Smooth muscle cell of the pulmonary artery (primary cell): ENCODE results near the gene FLYWCH1. TPM values are rescaled to one million over a fixed set of nuclear protein-coding genes. Genes with fewer than 3 reads are reported as not detected.

Source experiments
- total RNA-seq: library from RNA; depleted of rRNA; stranded (reverse); fragments of >200 nt; gene quantifications from 2 replicates; pipeline ENCODE4 v1.2.3, GENCODE V29; 2014

Gene FLYWCH1
- 36.4 and 89.1 TPM in 2 replicates for total RNA-seq

DNA sequence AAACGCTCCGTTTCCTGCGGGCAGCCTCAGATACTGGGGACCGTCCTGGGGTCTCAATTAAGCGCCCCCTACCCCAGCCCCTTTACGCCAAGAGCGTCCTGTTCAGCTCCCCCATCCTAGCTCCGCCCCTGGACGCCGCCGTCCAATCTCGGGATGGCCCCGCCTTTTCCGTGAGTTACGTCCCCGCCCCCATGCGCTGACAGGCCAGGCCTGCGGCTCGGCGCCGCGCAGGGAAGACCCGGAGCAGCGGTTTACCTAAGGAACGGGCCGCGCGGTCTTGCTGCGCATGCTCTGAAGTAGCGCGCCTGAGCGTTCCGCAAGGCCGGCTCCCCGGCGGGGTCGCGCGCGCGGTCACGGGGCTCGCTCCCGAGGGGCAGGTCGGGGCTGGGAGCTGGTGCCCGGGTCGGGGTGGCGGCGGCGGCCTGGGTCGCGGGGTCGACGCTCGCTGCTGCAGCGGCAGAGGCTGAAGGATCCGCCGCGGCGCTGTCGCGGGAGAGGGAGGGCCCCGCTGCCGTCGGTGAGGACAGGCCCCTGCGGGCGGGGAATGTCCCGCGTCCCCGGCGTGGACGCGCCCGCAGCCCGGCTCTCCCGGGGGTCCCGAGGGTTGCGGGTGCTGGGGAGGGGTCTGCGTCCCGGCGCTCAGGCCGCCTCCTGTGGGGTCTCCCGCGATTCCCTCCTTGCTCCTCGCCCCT lies at the start of gene FLYWCH1:
TSS of gene FLYWCH1 (plus strand) at position 294 of the 692 bp plus-strand sequence. CDS start 17,755 bp downstream, outside the sequence.

DNA sequence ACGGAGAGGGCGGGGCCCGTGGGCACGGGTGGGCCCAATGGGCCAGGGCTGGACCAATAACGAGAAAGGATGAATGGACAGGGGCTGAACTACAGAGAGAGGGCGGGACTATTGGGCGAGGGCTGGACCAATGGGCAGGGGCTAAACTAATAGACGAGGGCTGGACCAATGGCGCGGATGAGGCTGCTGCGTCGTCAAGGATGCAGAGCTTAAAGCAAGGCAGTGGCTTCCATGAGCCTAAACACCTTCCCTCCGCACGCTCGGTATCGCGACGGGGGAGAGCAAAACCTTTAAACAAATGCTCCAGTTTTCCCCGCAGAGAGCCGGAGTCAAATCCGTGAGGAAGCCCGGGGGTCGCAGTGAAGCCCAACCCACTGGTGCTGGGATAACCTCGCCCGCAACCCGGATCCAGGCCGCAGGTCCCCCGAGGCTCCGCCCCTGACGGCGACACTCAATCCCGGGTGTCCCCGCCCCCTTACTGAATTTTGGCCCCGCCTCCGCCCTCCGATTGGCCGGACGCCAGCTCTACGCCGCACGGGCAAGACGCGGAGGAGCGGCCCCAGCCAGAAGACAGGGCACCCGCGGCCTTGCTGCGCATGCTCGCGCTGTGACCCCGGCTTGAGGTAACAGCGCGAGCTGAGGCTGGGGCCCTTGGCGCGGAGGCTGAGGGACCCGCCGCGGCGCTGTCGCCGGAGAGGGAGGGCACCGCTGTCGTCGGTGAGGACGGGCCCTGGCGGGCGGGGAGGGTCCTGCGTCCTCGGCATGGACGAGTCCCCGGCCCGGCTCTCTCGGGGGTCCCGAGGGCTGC lies 28.9 kb upstream of the FLYWCH1 start, which contains the start of gene FLYWCH2:
TSS of gene FLYWCH2 (plus strand) at position 566 of the 808 bp plus-strand sequence. CDS start 13,235 bp downstream, outside the sequence.

GRCh38 chr16:2963723-2964474 lies 52.2 kb downstream of the FLYWCH1 start, which contains the start of gene KREMEN2:
Gene KREMEN2 (plus strand): TSS chr16:2964275. CDS start chr16:2964521, 246 bp downstream.

GRCh38 chr16:2968738-2969544 lies 57.2 kb downstream of the FLYWCH1 start, which contains the start of gene PAQR4:
Gene PAQR4 (plus strand): TSS chr16:2969348. CDS start chr16:2969675, 327 bp downstream.

DNA sequence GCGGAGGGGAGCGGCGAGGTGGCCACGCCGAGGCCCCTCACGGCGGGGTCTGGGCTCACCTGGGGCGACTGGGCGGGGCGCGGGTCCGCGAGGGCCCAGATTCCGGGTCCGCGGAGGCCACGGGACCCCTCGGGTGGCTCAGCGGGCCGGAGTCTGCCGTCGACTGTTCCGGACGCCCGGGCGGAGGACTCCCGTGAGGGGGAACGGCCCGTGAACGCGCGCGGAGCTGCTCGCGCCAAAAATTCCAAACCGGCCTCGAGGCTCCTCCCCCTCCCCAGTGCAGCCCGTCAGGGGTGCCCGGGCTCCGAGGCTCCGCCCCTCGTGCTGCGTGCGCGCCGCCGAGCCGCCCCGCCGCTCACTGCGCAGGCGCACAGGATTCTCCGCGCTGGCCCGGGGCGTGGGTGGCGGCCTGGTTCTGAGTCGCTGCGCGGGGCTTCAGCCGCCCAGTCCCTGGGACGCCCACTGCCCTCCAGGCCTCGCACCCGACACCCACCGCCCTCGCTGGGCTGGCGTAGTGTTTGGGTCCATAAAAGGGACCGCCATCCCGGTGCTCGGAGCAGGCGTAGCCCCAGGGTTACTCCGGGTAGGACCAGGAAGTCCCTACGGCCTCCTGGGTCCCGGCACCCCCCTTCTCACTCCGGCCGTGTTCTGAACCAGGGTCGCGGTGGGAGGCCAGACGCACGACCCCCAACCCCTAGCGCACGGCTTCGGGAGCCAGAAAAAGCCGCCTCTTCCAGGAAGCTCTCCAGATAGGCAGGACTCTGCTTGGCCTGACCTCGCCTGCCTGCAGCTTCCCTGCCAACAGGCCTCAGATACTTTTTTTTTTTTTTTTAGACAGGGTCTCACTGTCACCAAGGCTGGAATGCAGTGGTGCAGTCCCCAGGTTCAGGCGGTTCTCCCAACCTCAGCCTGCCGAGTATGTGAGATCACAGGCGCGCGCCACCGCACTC lies 68.8 kb downstream of the FLYWCH1 start, which contains the start of gene PKMYT1:
TSS of gene PKMYT1 (minus strand) at position 220 of the 950 bp plus-strand sequence. CDS start 789 bp downstream, outside the sequence.

Other genes with a start within 250 kb of the FLYWCH1 start
- gene KCTD5, start 229.4 kb upstream of the FLYWCH1 start, total RNA-seq, result 20.3 and 25.3 TPM in 2 replicates
- 0.69 and 0.72 TPM in 2 replicates for gene PRSS27, start 191.7 kb upstream of the FLYWCH1 start, total RNA-seq
- 108 and 123 TPM in 2 replicates for gene SRRM2, start 159.3 kb upstream of the FLYWCH1 start, total RNA-seq
- 186 and 207 TPM in 2 replicates for gene ELOB, start 134.7 kb upstream of the FLYWCH1 start, total RNA-seq
- not detected in 2 replicates for gene PRSS33, start 124.4 kb upstream of the FLYWCH1 start, total RNA-seq
- not detected in 2 replicates for gene PRSS41, start 113.5 kb upstream of the FLYWCH1 start, total RNA-seq
- gene PRSS21, start 94.7 kb upstream of the FLYWCH1 start, total RNA-seq, result 0.23 TPM in 1 of 2 replicates, not detected in the other
- 0.13 TPM in 1 of 2 replicates, not detected in the other for gene ZG16B, start 81.6 kb upstream of the FLYWCH1 start, total RNA-seq
- not detected in 2 replicates for gene PRSS22, start 53.8 kb upstream of the FLYWCH1 start, total RNA-seq
- 42.1 and 44.4 TPM in 2 replicates for gene FLYWCH2, start 28.7 kb upstream of the FLYWCH1 start, total RNA-seq
- not detected in 2 replicates for gene KREMEN2, start 52.3 kb downstream of the FLYWCH1 start, total RNA-seq
- 3.3 and 3.4 TPM in 2 replicates for gene PAQR4, start 57.4 kb downstream of the FLYWCH1 start, total RNA-seq
- 2.0 and 2.5 TPM in 2 replicates for gene PKMYT1, start 68.5 kb downstream of the FLYWCH1 start, total RNA-seq
- 0.10 TPM in 1 of 2 replicates, not detected in the other for gene CLDN9, start 101.0 kb downstream of the FLYWCH1 start, total RNA-seq
- 0.13 and 0.46 TPM in 2 replicates for gene CLDN6, start 106.3 kb downstream of the FLYWCH1 start, total RNA-seq
- 185 and 394 TPM in 2 replicates for gene TNFRSF12A, start 108.4 kb downstream of the FLYWCH1 start, total RNA-seq
- gene HCFC1R1, start 112.0 kb downstream of the FLYWCH1 start, total RNA-seq, result 33.4 and 46.1 TPM in 2 replicates
- 14.1 and 17.3 TPM in 2 replicates for gene THOC6, start 112.1 kb downstream of the FLYWCH1 start, total RNA-seq
- gene BICDL2, start 125.0 kb downstream of the FLYWCH1 start, total RNA-seq, result 0.40 and 0.46 TPM in 2 replicates
- not detected in 2 replicates for gene MMP25, start 134.6 kb downstream of the FLYWCH1 start, total RNA-seq
- 4.0 and 6.3 TPM in 2 replicates for gene IL32, start 153.7 kb downstream of the FLYWCH1 start, total RNA-seq
- not detected in 2 replicates for gene ZSCAN10, start 187.4 kb downstream of the FLYWCH1 start, total RNA-seq
- gene ZNF205, start 200.7 kb downstream of the FLYWCH1 start, total RNA-seq, result 12.4 and 16.0 TPM in 2 replicates
- gene ZNF213, start 223.1 kb downstream of the FLYWCH1 start, total RNA-seq, result 11.6 and 15.3 TPM in 2 replicates